ENCODE results near the gene CRHR1.

GRCh38 chr17:45791935-45792334 lies 7.8 kb downstream of the CRHR1 start:
- TF ChIP-seq, protein P1, sequence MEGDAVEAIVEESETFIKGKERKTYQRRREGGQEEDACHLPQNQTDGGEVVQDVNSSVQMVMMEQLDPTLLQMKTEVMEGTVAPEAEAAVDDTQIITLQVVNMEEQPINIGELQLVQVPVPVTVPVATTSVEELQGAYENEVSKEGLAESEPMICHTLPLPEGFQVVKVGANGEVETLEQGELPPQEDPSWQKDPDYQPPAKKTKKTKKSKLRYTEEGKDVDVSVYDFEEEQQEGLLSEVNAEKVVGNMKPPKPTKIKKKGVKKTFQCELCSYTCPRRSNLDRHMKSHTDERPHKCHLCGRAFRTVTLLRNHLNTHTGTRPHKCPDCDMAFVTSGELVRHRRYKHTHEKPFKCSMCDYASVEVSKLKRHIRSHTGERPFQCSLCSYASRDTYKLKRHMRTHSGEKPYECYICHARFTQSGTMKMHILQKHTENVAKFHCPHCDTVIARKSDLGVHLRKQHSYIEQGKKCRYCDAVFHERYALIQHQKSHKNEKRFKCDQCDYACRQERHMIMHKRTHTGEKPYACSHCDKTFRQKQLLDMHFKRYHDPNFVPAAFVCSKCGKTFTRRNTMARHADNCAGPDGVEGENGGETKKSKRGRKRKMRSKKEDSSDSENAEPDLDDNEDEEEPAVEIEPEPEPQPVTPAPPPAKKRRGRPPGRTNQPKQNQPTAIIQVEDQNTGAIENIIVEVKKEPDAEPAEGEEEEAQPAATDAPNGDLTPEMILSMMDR (IDR thresholded peaks at IDR 0.05): no peak
- TF ChIP-seq POLR2A (IDR thresholded peaks at IDR 0.05) (no peak), EP300 (IDR thresholded peaks at IDR 0.05) (no peak), POLR2AphosphoS5 (IDR thresholded peaks at IDR 0.05) (no peak)
